Fibroblast of pulmonary artery (primary cell): ENCODE data around the gene RBCK1.

ENCODE experiments used
- DNase-seq: peaks from one replicate; pipeline ENCODE4 v3.0.0-alpha.2; 2010; ENCODE audit warnings: low read depth
- H3K4me3 ChIP-seq: replicated peaks from 2 replicates; pipeline ENCODE4 v1.5.1; 2011; ENCODE audit warnings: low read depth, mild to moderate bottlenecking, control low read depth, low read length, moderate library complexity
- TF ChIP-seq, protein P1 (sequence below): IDR thresholded peaks from 2 replicates; pipeline ENCODE4 v1.5.1; 2011; ENCODE audit warnings: mild to moderate bottlenecking, control low read depth, low read length, inconsistent platforms; ENCODE audit errors: missing control alignments

RBCK1 gene

DNA sequence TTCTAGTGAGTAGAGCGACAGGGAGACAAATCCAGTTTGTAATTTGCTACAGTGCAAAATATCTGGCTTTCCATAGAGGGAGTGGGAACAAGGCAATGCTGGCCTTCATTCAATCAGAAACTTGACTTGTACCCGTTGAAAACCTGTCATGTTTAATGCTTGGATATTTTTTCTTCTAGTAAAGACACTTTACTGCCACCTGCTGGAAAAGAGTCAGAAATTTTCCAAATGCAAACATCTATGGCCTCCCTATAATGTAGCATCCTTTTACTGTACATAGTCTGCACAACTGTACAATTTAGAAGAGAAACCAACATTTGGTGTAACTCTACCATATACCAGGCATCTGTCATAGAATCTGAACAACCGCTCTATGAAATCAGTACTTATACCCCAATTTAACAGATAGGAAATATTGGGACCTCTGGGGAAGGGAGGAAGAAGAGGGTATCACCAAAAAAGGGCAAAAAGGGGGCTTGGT is 70.9 kb downstream of the RBCK1 start:
- peak; percentile 79 for DNase-seq
- TF ChIP-seq, protein P1, sequence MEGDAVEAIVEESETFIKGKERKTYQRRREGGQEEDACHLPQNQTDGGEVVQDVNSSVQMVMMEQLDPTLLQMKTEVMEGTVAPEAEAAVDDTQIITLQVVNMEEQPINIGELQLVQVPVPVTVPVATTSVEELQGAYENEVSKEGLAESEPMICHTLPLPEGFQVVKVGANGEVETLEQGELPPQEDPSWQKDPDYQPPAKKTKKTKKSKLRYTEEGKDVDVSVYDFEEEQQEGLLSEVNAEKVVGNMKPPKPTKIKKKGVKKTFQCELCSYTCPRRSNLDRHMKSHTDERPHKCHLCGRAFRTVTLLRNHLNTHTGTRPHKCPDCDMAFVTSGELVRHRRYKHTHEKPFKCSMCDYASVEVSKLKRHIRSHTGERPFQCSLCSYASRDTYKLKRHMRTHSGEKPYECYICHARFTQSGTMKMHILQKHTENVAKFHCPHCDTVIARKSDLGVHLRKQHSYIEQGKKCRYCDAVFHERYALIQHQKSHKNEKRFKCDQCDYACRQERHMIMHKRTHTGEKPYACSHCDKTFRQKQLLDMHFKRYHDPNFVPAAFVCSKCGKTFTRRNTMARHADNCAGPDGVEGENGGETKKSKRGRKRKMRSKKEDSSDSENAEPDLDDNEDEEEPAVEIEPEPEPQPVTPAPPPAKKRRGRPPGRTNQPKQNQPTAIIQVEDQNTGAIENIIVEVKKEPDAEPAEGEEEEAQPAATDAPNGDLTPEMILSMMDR: peak; percentile 64

DNA sequence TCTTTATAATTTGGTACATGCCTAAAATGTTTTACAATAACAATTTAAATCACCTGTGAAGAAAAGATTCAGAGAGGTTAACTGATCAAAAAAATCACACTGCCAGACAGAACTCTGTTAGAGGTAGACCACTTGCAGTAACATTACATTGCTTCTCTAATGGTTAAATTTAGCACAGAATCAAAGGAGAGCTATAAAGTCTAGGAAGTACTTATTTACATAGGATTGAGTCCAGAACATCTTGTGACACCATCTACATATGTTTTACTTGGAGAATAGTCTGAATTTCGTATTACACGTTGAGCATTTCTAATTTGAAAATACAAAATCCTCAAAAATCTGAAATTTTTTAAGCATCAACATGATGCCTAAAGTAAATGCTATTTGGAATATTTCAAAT is 71.4 kb downstream of the RBCK1 start:
- no peak overlapping the region for H3K4me3 ChIP-seq
- peak; percentile 17 for DNase-seq
- TF ChIP-seq, protein P1: no peak

More for the DNA sequence above, 70.9 kb downstream of the RBCK1 start:
- H3K4me3 ChIP-seq: no peak overlapping the region

DNA sequence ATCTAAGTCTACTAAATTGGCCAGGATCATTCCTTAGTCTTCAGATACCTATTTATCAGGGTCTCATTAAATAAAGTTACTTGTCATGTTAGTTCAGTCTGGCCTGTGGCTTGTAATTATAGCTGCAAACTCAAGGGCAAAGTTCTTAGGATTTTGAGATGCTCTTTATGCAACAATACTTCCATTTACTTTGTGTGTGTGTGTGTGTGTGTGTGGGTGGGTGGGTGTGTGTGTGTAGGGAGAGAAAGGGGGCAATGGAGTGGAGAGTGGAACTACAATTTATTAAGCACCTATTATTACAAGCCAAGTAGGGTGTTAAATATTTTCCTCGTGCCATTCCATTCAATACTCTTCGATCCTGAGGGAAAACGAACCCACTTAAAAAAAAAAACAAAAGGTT is 71.9 kb downstream of the RBCK1 start:
- DNase-seq: no peak
- TF ChIP-seq, protein P1: no peak
- H3K4me3 ChIP-seq: no peak overlapping the region

- no peak for DNase-seq
- TF ChIP-seq, protein P1: no peak
- no peak overlapping the region for H3K4me3 ChIP-seq
Measured at GRCh38 chr20:481167-481566, 73.1 kb downstream of the RBCK1 start.
